Mesothelial cell of epicardium (in vitro differentiated cells): ENCODE results near the gene VSTM2B. TPM values are rescaled to one million over a fixed set of nuclear protein-coding genes. Genes with fewer than 3 reads are reported as not detected.
A peak's percentile ranks its signal among the peaks of the same experiment; 100 is the strongest.

Experiments used
- DNase-seq, 2 experiments: peaks; one replicate each; pipeline ENCODE4 v3.0.0; 2021; ENCODE audit warnings: low spot score in 2 of 2; ENCODE audit not compliant: unreplicated experiment in 2 of 2
- H3K27ac Mint-ChIP-seq: 2 replicates; pipeline ENCODE4 v1.8.0; 2021; ENCODE audit warnings: mixed read lengths
- H3K27me3 Mint-ChIP-seq: 2 replicates; pipeline ENCODE4 v1.8.0; 2021; ENCODE audit warnings: low read depth, mixed read lengths
- H3K36me3 Mint-ChIP-seq: 2 replicates; pipeline ENCODE4 v1.8.0; 2021; ENCODE audit warnings: mixed read lengths
- H3K4me1 Mint-ChIP-seq: 2 replicates; pipeline ENCODE4 v1.8.0; 2021; ENCODE audit warnings: mixed read lengths
- H3K4me3 Mint-ChIP-seq: 2 replicates; pipeline ENCODE4 v1.8.0; 2021; ENCODE audit warnings: mild to moderate bottlenecking, moderate library complexity, mixed read lengths
- H3K9me3 Mint-ChIP-seq: 2 replicates; pipeline ENCODE4 v1.8.0; 2021; ENCODE audit warnings: mixed read lengths
- CTCF ChIP-seq: fragments of 200-600 bp; sonication (generic); IDR thresholded peaks from one replicate; pipeline ENCODE4 v1.5.0; 2021; ENCODE audit warnings: antibody characterized with exemption; ENCODE audit not compliant: unreplicated experiment
- total RNA-seq: library from RNA; stranded (reverse); gene quantifications from 3 replicates; pipeline ENCODE4 v1.2.1, GENCODE V29; 2021

Gene VSTM2B
- total RNA-seq, 1 donor from 2014 or later: not detected

GRCh38 chr19:29521291-29522075 is 4.3 kb upstream of the VSTM2B start:
- Mint-ChIP-seq H3K27ac (no peak overlapping the region), H3K4me1 (peaks cover 4% of the 10 kb centered on the region), H3K9me3 (no peaks in the 10 kb centered on the region), H3K4me3 (no peak overlapping the region), H3K27me3 (peaks cover 89% of the 10 kb centered on the region), H3K36me3 (no peaks in the 10 kb centered on the region)
- no peak for DNase-seq
- no peak for TF ChIP-seq CTCF

DNA sequence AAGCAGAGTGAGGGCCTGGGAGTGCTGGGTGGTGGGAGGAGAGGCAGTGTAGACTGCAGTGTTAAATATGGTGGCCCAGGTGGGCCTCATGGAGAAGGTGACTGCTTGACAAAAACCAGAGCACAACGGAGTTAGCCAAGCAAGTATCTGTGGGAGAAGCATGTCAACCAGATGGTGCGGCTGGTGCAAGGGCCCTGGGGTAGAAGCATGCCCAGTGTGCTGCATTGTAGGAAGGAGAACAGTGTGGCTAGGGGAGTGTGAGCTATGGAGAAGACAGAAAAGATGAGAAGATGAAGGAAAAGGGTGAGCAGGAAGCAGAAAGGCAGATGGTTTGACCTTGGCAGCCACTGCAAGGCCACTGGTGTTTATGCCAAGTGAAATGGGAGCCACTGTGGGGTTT is 2.2 kb upstream of the VSTM2B start:
- Mint-ChIP-seq H3K4me1 (peaks cover 12% of the 10 kb centered on the region), H3K4me3 (no peak overlapping the region), H3K27me3 (peaks cover 88% of the 10 kb centered on the region), H3K27ac (no peak overlapping the region), H3K9me3 (no peaks in the 10 kb centered on the region), H3K36me3 (no peaks in the 10 kb centered on the region)
- DNase-seq: no peak
- TF ChIP-seq CTCF: no peak

DNA sequence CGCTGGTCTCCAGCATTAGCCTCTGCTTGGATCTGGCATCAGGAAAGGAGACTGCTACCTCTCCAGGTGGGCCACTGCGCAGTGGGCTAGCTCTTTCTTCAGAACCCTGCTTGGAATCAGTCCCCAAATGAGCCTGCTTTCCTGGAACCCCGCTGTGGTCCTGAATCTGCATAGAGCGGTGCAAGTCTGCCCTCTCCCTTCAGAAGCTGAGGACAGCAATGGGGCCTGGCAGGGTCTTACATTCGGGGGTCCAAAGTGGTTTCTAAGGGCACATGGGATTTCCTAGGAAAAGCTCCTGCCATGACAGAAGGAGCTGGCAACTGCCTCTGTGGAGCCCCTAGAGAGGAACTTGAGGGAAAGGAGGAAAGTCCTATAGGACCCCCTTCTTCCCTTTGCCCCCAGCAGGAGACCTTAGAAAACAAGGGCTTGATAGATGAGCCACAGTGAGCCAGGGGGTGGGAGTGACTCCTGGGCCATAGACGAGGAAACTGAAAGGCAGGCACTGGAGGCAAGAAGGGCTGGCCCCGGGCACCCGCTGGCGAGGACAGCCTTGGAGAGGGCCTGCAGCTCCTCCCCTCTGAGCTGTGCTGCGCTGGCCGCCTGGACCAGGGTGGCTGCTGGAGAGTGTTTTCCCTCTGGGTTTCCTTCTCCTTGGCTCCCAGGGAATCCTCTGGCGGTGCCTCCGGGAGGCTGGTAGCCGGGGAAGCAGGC is 1.4 kb upstream of the VSTM2B start:
- Mint-ChIP-seq H3K4me3 (no peak overlapping the region), H3K9me3 (no peaks in the 10 kb centered on the region), H3K27ac (no peak overlapping the region), H3K27me3 (peaks cover 88% of the 10 kb centered on the region), H3K36me3 (no peaks in the 10 kb centered on the region), H3K4me1 (peaks cover 17% of the 10 kb centered on the region)
- DNase-seq: no peak
- no peak for TF ChIP-seq CTCF

DNA sequence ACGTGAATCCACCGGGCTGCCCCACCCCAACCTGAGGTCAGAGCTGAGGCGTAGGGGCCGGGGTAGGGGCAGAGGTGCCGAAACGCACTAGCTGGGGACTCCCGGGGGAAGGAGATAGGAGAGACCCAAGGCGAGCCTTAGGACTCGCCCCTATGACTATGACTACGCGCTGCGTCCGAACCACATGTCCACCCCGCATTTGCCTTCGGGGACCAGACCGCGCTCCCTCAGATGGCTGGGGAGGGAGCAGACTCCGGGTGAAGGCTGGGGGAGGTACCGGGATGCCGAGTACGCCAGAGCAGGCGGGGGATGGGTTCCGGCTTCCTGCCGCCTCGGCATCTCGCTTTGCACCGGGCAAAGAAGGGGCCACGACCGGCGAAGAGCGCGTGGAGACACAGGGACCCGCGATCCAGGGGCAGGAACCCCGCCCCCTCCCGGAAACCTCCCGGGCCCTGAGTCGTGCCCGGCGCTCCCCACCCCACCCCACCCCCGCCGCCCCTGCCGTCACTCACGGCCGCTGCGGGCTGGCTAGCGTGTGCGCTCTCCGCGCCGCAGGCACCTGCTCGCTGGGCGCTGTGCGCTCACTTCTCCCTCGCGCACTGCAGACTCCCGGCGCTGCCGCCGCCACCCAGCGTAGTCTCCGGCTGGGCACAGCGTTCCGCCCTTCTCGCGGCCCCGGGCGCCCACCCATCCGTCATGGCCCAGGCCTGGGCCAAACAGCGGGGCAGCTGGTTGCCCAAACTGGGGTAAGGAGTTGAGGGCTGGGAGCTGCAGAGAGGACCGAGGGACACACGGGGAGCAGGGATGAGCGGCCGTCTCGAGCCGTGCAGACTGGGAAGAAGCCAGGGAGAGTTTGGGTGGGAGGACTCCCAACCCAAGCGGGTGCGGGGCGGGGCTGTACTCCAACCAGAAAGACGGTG is 622 bp upstream of the VSTM2B start:
- H3K4me3 Mint-ChIP-seq: peak overlapping the region; percentile 46
- DNase-seq: no peak
- peaks cover 85% of the 10 kb centered on the region for H3K27me3 Mint-ChIP-seq
- H3K27ac Mint-ChIP-seq: no peak overlapping the region
- no peaks in the 10 kb centered on the region for H3K36me3 Mint-ChIP-seq
- H3K4me1 Mint-ChIP-seq: peaks cover 19% of the 10 kb centered on the region
- no peak for TF ChIP-seq CTCF
- H3K9me3 Mint-ChIP-seq: no peaks in the 10 kb centered on the region

GRCh38 chr19:29526730-29527499 is 1.1 kb downstream of the VSTM2B start:
- H3K27me3 Mint-ChIP-seq: peaks cover 84% of the 10 kb centered on the region
- H3K4me3 Mint-ChIP-seq: peak overlapping the region; percentile 22
- H3K36me3 Mint-ChIP-seq: no peaks in the 10 kb centered on the region
- H3K9me3 Mint-ChIP-seq: no peaks in the 10 kb centered on the region
- H3K4me1 Mint-ChIP-seq: peaks cover 19% of the 10 kb centered on the region
- no peak for DNase-seq
- no peak overlapping the region for H3K27ac Mint-ChIP-seq
- TF ChIP-seq CTCF: no peak
